ENCODE data around the gene HCRTR1.

Gene HCRTR1

GRCh38 chr1:31637915-31638673, 20.6 kb downstream of the HCRTR1 start:
- peaks cover 8% of the 10 kb centered on the region for H4K20me1 ChIP-seq (ENCODE audit: insufficient read depth, low read length, poor library complexity, severe bottlenecking)
- H3K79me2 ChIP-seq (ENCODE audit: insufficient read depth, low read length), result peaks cover 70% of the 10 kb centered on the region
- H3F3A ChIP-seq (ENCODE audit: low read depth), result no peaks in the 10 kb centered on the region
- TF ChIP-seq CTCF (conservative IDR thresholded peaks at IDR 0.05; ENCODE audit: low read length), result no peak
- no peak for TF ChIP-seq EZH2phosphoT487 (IDR thresholded peaks at IDR 0.05; ENCODE audit: borderline replicate concordance)
- H3K4me2 ChIP-seq (ENCODE audit: low read depth, low read length, poor library complexity, severe bottlenecking), result peak overlapping the region; percentile 68
- peaks cover 49% of the 10 kb centered on the region for H3K4me1 ChIP-seq (ENCODE audit: insufficient read depth, low read length, poor library complexity, severe bottlenecking)
- H3K9ac ChIP-seq (ENCODE audit: low read depth, low read length, poor library complexity, severe bottlenecking), result peak overlapping the region; percentile 8
- no peaks in the 10 kb centered on the region for H3K27me3 ChIP-seq (ENCODE audit: insufficient read depth, low read length, poor library complexity, severe bottlenecking)
- no peak overlapping the region for H2AFZ ChIP-seq (ENCODE audit: low read length)
- H3K4me3 ChIP-seq (ENCODE audit: low read length, poor library complexity, severe bottlenecking), result peak overlapping the region; percentile 7
- no peaks in the 10 kb centered on the region for H3K9me2 ChIP-seq (replicated peaks; ENCODE audit: low read depth, low read length)
- no peaks in the 10 kb centered on the region for H3K9me3 ChIP-seq (ENCODE audit: insufficient read depth, low read depth, low read length)
- peaks cover 14% of the 10 kb centered on the region; the same call in 1 of the 2 replicates for H3K36me3 ChIP-seq (ENCODE audit: insufficient read depth, low read length)

- no peaks in the 10 kb centered on the region for H3F3A ChIP-seq (ENCODE audit: low read depth)
- H3K9me2 ChIP-seq (replicated peaks; ENCODE audit: low read depth, low read length), result no peaks in the 10 kb centered on the region
- peaks cover 60% of the 10 kb centered on the region for H3K4me1 ChIP-seq (ENCODE audit: insufficient read depth, low read length, poor library complexity, severe bottlenecking)
- H3K4me2 ChIP-seq (ENCODE audit: low read depth, low read length, poor library complexity, severe bottlenecking), result peak overlapping the region; percentile 68
- H4K20me1 ChIP-seq (ENCODE audit: insufficient read depth, low read length, poor library complexity, severe bottlenecking), result peaks cover 8% of the 10 kb centered on the region
- no peak for TF ChIP-seq EZH2phosphoT487 (IDR thresholded peaks at IDR 0.05; ENCODE audit: borderline replicate concordance)
- TF ChIP-seq CTCF (conservative IDR thresholded peaks at IDR 0.05; ENCODE audit: low read length), result no peak
- peaks cover 85% of the 10 kb centered on the region for H3K79me2 ChIP-seq (ENCODE audit: insufficient read depth, low read length)
- peak overlapping the region; percentile 58 for H3K9ac ChIP-seq (ENCODE audit: low read depth, low read length, poor library complexity, severe bottlenecking)
- H3K9me3 ChIP-seq (ENCODE audit: insufficient read depth, low read depth, low read length), result no peaks in the 10 kb centered on the region
- H3K27me3 ChIP-seq (ENCODE audit: insufficient read depth, low read length, poor library complexity, severe bottlenecking), result peaks cover 5% of the 10 kb centered on the region
- no peak overlapping the region for H2AFZ ChIP-seq (ENCODE audit: low read length)
- H3K4me3 ChIP-seq (ENCODE audit: low read length, poor library complexity, severe bottlenecking), result peak overlapping the region; percentile 49
- peaks cover 6% of the 10 kb centered on the region; the same call in 1 of the 2 replicates for H3K36me3 ChIP-seq (ENCODE audit: insufficient read depth, low read length)
These were observed 22.1 kb downstream of the HCRTR1 start for GRCh38 chr1:31639543-31639942.

DNA sequence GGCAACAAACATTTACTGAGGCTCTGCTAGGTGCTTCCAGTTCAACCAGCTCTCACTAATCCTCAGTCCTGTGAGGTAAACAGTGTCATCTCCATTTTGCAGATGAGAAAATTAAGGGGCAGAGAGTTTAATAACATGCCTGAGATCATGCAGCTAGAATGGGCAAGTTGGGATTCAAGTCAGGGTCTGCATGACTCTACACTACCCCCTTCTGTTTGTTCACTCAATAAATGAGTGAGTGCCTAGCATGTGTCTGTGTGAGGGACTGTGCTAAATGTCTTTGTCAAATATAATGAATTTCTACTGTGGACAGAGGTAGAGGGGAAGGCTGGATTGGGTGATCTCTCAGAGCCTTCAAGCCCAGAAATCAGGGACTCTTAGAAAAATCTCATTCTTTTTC, 22.7 kb downstream of the HCRTR1 start:
- Histone ChIP-seq H3K4me1 (ENCODE audit: insufficient read depth, low read length, poor library complexity, severe bottlenecking) (peaks cover 60% of the 10 kb centered on the region), H3K27me3 (ENCODE audit: insufficient read depth, low read length, poor library complexity, severe bottlenecking) (peaks cover 5% of the 10 kb centered on the region), H3F3A (ENCODE audit: low read depth) (no peaks in the 10 kb centered on the region), H3K9me3 (ENCODE audit: insufficient read depth, low read depth, low read length) (no peaks in the 10 kb centered on the region), H3K79me2 (ENCODE audit: insufficient read depth, low read length) (peaks cover 84% of the 10 kb centered on the region), H3K9me2 (replicated peaks; ENCODE audit: low read depth, low read length) (no peaks in the 10 kb centered on the region), H3K4me2 (ENCODE audit: low read depth, low read length, poor library complexity, severe bottlenecking) (peak overlapping the region; percentile 68), H3K36me3 (ENCODE audit: insufficient read depth, low read length) (no peaks in the 10 kb centered on the region), H3K4me3 (ENCODE audit: low read length, poor library complexity, severe bottlenecking) (peak overlapping the region; percentile 49), H2AFZ (ENCODE audit: low read length) (no peak overlapping the region), H3K9ac (ENCODE audit: low read depth, low read length, poor library complexity, severe bottlenecking) (peak overlapping the region; percentile 58), H4K20me1 (ENCODE audit: insufficient read depth, low read length, poor library complexity, severe bottlenecking) (peaks cover 8% of the 10 kb centered on the region)
- TF ChIP-seq CTCF (conservative IDR thresholded peaks at IDR 0.05; ENCODE audit: low read length) (peak; percentile 57), EZH2phosphoT487 (IDR thresholded peaks at IDR 0.05; ENCODE audit: borderline replicate concordance) (no peak)
